Peyer's patch (tissue), 4 donors: Measurements from ENCODE around the gene YOD1. TPM values are rescaled to one million over a fixed set of nuclear protein-coding genes. Genes with fewer than 3 reads are reported as not detected.

ENCODE experiments used
- DNase-seq, 3 donors: peaks; one replicate each; pipeline ENCODE4 v3.0.0-alpha.2; 2017 to 2019
- H3K27ac ChIP-seq, 4 donors: fragments of 200-600 bp; sonication (generic); one replicate each; pipeline ENCODE4 v1.5.1; 2016 to 2019
- H3K27me3 ChIP-seq, 2 donors: fragments of 200-600 bp; sonication (generic); one replicate each; pipeline ENCODE4 v1.5.1; 2019
- H3K36me3 ChIP-seq, 3 donors: fragments of 200-600 bp; sonication (generic); one replicate each; pipeline ENCODE4 v1.5.1; 2016 to 2019
- H3K4me1 ChIP-seq, 4 donors: fragments of 200-600 bp; sonication (generic); one replicate each; pipeline ENCODE4 v1.5.1; 2016 to 2019
- H3K4me3 ChIP-seq, 4 donors: fragments of 200-600 bp; sonication (generic); 1 replicate in 3 of 4; 2 replicates in 1 of 4; pipeline ENCODE4 v1.5.1; 2016 to 2019; ENCODE audit warnings: mild to moderate bottlenecking in 1 of 4
- H3K9me3 ChIP-seq, 4 donors: fragments of 200-600 bp; sonication (generic); one replicate each; pipeline ENCODE4 v1.5.1; 2016 to 2019; ENCODE audit warnings: mild to moderate bottlenecking in 1 of 4
- CTCF ChIP-seq, 6 experiments: fragments of 450-650 bp in 4 of 6; fragments of 200-600 bp in 2 of 6; sonication (generic) in 1 of 6; IDR thresholded peaks; one replicate each; pipeline ENCODE4 v1.5.1; 2017 to 2019; ENCODE audit warnings: antibody characterized with exemption in 6 of 6, mild to moderate bottlenecking in 3 of 6, moderate library complexity in 1 of 6
- POLR2A ChIP-seq, 2 donors: fragments of 450-650 bp; IDR thresholded peaks; one replicate each; pipeline ENCODE4 v1.5.1; 2017; ENCODE audit warnings: antibody characterized with exemption in 2 of 2, mild to moderate bottlenecking in 2 of 2, moderate library complexity in 2 of 2
- total RNA-seq, 4 donors: library from RNA; depleted of rRNA; stranded (reverse); fragments of >200 nt; gene quantifications; one replicate each; pipeline ENCODE4 v1.1.0, GENCODE V29; 2016

Gene YOD1
- total RNA-seq, 4 donors from 2014 or later, result 7.4 to 12.7 (median 10.2) TPM

GRCh38 chr1:207014728-207015127 lies 36.3 kb downstream of the YOD1 start:
- no peak for TF ChIP-seq CTCF (IDR thresholded peaks at IDR 0.05)
- no peak for TF ChIP-seq POLR2A (IDR thresholded peaks at IDR 0.05)
- Histone ChIP-seq H3K4me1 (peaks cover 0 to 3% (median 0%) of the 10 kb centered on the region in 4 donors), H3K9me3 (no peaks in the 10 kb centered on the region)

GRCh38 chr1:207013321-207014085 lies 37.5 kb downstream of the YOD1 start:
- Histone ChIP-seq H3K9me3 (no peaks in the 10 kb centered on the region), H3K27ac (no peak overlapping the region), H3K4me1 (peaks cover 0 to 9% (median 4%) of the 10 kb centered on the region in 4 donors), H3K27me3 (no peaks in the 10 kb centered on the region), H3K4me3 (no peak overlapping the region), H3K36me3 (no peaks in the 10 kb centered on the region)
- TF ChIP-seq CTCF (IDR thresholded peaks at IDR 0.05), result no peak
- no peak for TF ChIP-seq POLR2A (IDR thresholded peaks at IDR 0.05)
- no peak for DNase-seq

More at GRCh38 chr1:207014728-207015127, 36.3 kb downstream of the YOD1 start:
- no peaks in the 10 kb centered on the region for H3K27me3 ChIP-seq
- H3K36me3 ChIP-seq, result no peaks in the 10 kb centered on the region
- H3K27ac ChIP-seq, result no peak overlapping the region
- no peak for DNase-seq
- no peak overlapping the region for H3K4me3 ChIP-seq

DNA sequence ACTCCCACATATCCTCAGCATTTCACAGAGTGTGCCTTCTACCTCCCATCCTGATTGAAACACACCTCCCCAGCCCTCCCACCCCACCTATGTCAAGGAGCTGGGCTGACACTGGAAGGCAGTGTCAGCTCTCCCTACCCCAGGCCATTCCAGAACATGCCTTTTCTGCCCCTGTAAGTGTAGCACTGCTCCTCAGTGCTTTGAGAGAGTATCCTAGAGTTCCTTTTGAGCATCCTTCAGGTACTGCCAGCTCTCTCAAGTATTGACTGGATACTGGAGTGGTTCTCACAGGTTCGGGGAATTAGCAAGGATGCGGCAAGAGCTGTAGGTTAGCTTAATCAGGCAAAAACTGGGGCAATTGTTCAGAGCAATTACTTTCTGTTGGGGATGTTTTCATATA lies 40.3 kb downstream of the YOD1 start:
- H3K36me3 ChIP-seq, result no peaks in the 10 kb centered on the region
- TF ChIP-seq POLR2A (IDR thresholded peaks at IDR 0.05) (no peak), CTCF (IDR thresholded peaks at IDR 0.05) (no peak)
- H3K4me1 ChIP-seq, result peaks cover 0 to 15% (median 6%) of the 10 kb centered on the region in 4 donors
- H3K27me3 ChIP-seq, result no peaks in the 10 kb centered on the region
- DNase-seq, result no peak
- H3K4me3 ChIP-seq, result no peak overlapping the region
- peak overlapping the region in 1 of 4 donors; percentile 88 for H3K27ac ChIP-seq
- H3K9me3 ChIP-seq, result no peaks in the 10 kb centered on the region

DNA sequence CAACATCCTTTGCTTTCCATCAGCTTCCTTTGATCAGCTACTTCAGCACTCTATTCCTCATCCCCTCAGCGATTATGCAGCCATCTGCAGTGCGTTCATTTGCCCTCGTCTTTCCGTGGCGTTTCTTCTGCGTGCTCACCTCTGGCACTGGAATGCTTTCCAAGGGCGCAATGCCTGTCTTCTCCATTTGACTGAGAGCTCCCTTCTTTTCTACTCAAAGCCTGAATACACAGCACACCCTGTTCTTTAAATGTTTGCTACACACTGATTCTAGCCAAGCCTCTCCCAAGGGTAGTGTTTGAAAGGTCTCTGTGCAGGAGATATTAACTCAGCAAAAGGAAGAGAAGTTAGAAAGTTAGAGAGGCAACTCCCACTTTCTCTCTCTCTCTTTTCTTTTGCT lies 41.1 kb downstream of the YOD1 start:
- no peak for DNase-seq
- H3K4me1 ChIP-seq, result peaks cover 0 to 17% (median 6%) of the 10 kb centered on the region in 4 donors
- peak overlapping the region in 2 of 4 donors; percentile 53 to 88 for H3K27ac ChIP-seq
- no peak for TF ChIP-seq CTCF (IDR thresholded peaks at IDR 0.05)
- no peak for TF ChIP-seq POLR2A (IDR thresholded peaks at IDR 0.05)
- no peak overlapping the region for H3K4me3 ChIP-seq
- no peaks in the 10 kb centered on the region for H3K27me3 ChIP-seq
- H3K9me3 ChIP-seq, result no peaks in the 10 kb centered on the region
- H3K36me3 ChIP-seq, result no peaks in the 10 kb centered on the region

- peak overlapping the region in 3 of 4 donors; percentile 1 to 88 (median 53) for H3K27ac ChIP-seq
- TF ChIP-seq CTCF (IDR thresholded peaks at IDR 0.05), result no peak
- TF ChIP-seq POLR2A (IDR thresholded peaks at IDR 0.05), result peak in 1 of 2 donors; percentile 44
- H3K27me3 ChIP-seq, result no peaks in the 10 kb centered on the region
- no peak overlapping the region for H3K4me3 ChIP-seq
- peaks cover 0 to 20% (median 6%) of the 10 kb centered on the region in 4 donors for H3K4me1 ChIP-seq
- peak in 1 of 3 donors; percentile 73 for DNase-seq
- H3K36me3 ChIP-seq, result no peaks in the 10 kb centered on the region
- no peaks in the 10 kb centered on the region for H3K9me3 ChIP-seq
Observed at GRCh38 chr1:207009182-207009850, 41.7 kb downstream of the YOD1 start.
